GM12873 (cell line): ENCODE data around the gene TTC27.

ENCODE experiments used
- CTCF ChIP-seq: IDR thresholded peaks from 2 replicates; pipeline ENCODE4 v1.5.1; 2012; ENCODE audit warnings: low read depth, mild to moderate bottlenecking, moderate library complexity, low read length, control low read depth; ENCODE audit not compliant: insufficient read depth; ENCODE audit errors: missing control alignments

Gene TTC27

GRCh38 chr2:32627814-32628579, at the start of gene TTC27:
Gene TTC27 (plus strand): TSS chr2:32628050. CDS start chr2:32628293, 243 bp downstream.
- no peak for TF ChIP-seq CTCF

- TF ChIP-seq CTCF, result no peak
Observed at GRCh38 chr2:32591669-32592463, 36.0 kb upstream of the TTC27 start.

DNA sequence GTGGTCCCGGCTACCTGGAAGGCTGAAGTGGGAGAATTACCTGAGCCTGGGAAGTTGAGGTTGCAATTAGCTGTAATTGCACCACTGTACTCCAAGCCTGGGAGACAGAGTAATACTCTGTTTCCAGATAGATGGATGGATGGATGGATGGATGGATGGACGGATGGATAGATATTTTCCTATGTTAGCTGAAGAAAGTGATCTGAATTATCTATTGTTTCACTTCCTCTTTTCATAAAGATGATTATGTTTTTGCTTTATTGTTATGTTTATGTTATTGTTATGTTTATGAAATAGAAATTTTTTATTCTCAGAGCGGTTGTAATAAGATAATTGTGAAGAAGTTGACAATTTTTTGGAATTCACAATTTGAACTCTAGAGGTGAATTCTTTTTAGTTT, 33.3 kb upstream of the TTC27 start:
- no peak for TF ChIP-seq CTCF

- TF ChIP-seq CTCF, result no peak
Observed at GRCh38 chr2:32611366-32611765, 16.5 kb upstream of the TTC27 start.

DNA sequence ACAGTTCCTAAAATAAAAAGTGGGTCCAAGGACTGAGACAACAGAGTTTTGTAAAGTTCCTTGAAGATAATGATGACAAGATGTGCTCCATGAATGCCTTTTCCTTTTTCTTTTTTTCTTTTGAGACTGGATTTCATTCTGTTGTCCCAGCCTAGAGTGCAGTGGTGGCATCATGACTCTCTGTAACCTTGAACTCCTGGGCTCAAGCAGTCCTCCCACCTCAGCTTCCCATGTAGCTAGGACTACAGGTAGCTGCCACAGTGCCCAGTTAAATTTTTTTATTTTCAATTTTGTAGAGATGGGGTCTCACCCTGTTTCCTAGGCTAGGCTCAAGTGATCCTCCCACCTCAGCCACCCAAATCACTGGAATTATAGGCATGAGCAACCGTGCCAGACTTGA, 16.1 kb upstream of the TTC27 start:
- TF ChIP-seq CTCF, result no peak

DNA sequence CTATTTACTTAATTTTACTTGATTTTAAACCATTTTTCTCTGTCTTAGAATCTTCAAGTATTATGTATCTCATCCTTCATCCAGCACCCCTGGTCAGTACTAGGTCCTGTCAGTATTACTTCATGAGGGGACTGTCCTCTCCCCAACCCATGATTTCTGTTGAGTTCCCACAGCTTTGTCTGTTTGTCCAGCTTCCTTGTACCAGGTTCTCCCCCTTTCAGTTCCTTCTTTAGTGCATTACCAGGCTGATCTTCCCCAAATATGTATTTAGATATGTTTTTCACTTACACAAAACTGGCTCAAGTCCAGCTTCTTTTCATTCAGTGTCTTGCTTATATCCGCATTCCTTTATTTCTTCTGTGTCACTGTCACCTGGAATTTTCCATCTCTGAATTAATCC, 13.8 kb upstream of the TTC27 start:
- TF ChIP-seq CTCF, result no peak

GRCh38 chr2:32617599-32618189, 10.2 kb upstream of the TTC27 start:
- TF ChIP-seq CTCF, result no peak
